GM21447 (cell line): ENCODE data around the gene SCGB2B2.
"Not testable (repeated sequence)": the region's sequence is repeated elsewhere in the genome, so short reads cannot be mapped to it uniquely, and the experiment has no call there.

Source experiments
- ATAC-seq: cut with Tn5 transposase; IDR thresholded peaks from one replicate; pipeline ENCODE4 v1.9.1; 2021; ENCODE audit not compliant: unreplicated experiment

Gene SCGB2B2

GRCh38 chr19:34669305-34669704 lies 7.7 kb downstream of the SCGB2B2 start:
- ATAC-seq, result no peak

DNA sequence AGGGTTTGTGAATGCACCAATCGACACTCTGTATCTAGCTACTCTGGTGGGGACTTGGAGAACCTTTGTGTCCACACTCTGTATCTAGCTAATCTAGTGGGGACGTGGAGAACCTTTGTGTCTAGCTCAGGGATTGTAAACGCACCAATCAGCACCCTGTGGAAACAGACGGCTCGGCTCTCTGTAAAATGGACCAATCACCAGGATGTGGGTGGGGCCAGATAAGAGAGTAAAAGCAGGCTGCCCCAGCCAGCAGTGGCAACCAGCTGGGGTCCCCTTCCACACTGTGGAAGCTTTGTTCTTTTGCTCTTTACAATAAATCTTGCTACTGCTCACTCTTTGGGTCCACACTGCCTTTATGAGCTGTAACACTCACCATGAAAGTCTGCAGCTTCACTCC lies 8.3 kb downstream of the SCGB2B2 start:
- ATAC-seq, result not testable (repeated sequence)

DNA sequence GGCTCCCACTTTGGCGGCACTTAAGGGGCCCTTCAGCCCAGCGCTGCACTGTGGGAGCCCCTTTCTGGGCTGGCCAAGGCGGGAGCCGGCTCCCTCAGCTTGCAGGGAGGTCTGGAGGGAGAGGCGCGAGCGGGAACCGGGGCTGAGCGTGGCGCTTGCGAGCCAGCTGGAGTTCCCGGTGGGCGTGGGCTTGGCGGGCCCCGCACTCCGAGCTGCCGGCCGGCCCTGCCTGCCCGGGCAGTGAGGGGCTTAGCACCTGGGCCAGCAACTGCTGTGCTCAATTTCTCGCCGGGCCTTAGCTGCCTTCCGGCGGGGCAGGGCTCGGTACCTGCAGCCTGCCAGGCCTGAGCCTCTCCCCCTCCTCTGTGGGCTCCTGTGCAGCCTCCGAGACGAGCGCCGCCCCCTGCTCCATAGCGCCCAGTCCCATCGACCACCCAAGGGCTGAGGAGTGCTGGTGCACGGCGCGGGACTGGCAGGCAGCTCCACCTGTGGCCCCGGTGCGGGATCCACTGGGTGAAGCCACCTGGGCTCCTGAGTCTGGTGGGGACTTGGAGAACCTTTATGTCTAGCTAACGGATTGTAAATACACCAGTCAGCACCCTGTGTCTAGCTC lies 8.8 kb downstream of the SCGB2B2 start:
- not testable (repeated sequence) for ATAC-seq

GRCh38 chr19:34667349-34668076 lies 9.4 kb downstream of the SCGB2B2 start:
- no peak for ATAC-seq

DNA sequence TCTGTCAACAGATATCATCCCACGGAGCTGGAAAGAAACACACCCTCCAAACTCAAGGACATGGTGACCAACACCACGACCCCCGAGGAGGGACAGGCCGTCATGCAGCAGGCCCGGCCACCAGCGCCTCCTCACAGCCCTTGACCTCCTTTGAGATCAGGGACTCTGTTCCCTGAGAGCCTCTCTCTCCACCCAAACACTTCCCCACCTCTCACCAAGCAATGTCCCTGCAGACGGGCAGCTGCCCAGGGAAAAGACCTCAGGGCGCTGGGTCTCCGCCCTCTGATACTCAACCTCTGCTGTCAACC lies 10.0 kb downstream of the SCGB2B2 start:
- no peak for ATAC-seq

GRCh38 chr19:34666200-34666957 lies 10.6 kb downstream of the SCGB2B2 start:
- no peak for ATAC-seq

DNA sequence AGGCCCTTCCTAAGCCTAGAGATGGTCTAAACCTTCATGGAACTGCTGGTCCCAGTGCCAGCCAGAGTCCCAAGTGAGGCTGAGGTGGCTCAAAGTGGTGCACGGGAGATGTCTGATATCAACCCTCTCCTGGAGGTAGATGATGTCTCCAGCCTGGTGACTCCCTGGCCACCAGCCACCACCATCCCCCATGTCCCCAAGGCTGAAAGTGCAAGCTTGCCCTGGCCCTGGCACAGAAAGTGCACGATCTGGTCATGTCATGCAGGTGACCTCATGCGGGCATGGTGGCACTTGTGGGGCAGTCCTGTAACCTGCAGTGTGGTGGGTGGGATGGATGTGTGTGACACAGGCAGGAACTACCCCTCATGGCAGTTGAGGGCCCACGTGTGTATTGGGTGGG lies 11.7 kb downstream of the SCGB2B2 start:
- not testable (repeated sequence) for ATAC-seq

- no peak for ATAC-seq
Observed at GRCh38 chr19:34664870-34665269, 12.1 kb downstream of the SCGB2B2 start.

GRCh38 chr19:34664168-34664567 lies 12.8 kb downstream of the SCGB2B2 start:
- no peak for ATAC-seq

DNA sequence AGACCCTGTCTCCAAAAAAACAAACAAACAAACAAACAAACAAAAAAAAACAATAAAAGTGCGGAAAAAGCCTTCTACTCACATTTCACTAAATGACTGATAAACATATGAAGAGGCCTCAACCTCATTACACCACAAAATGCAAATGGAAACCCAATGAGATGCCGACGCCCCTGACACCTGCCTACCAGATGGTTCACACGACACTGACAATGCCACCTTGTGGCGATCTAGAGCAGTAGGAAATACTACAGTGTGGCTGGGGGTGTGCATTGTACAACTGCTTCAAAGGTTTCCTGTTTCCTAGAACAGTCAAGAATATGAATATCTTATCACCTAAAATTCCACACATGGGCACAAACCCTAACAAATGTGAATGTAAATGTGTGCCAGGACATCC lies 14.0 kb downstream of the SCGB2B2 start:
- ATAC-seq, result no peak

DNA sequence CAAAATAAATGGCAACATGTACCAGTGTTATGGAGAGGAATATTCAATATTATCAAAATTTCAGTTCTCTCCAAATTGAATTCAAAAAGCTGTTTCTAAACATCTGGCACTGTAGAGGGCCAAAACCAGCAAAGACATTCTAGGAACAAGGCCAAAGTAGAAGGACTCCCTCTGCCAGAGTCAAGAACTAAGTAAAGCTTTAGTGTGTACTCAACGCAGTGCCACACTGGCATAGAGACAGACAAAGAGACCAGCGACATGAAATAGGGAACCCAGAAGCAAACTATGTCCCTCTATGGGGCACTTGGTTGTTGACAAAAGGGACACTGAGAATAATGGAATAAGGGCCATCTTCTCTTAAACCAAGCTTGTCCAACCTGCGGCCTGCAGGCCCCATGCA lies 15.6 kb downstream of the SCGB2B2 start:
- ATAC-seq, result no peak

DNA sequence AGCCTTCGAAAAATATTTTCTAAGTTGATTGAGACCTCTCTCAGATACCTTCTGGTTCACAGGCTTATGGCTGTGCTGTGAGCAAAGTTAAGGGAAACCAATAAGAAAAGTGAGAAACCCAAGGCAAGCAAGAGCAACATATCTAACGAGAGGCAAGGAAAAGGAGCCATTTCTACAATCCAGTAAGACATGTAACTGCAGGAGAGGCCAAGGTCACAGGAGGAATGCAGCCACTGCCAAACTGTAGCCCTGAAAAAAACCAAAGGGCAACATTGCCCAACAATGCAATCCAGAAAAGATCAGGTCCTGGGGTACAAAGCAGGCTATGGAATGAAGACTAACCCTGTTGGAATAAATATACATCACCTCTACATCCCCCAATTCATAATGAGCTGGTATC lies 21.3 kb downstream of the SCGB2B2 start:
- no peak for ATAC-seq

DNA sequence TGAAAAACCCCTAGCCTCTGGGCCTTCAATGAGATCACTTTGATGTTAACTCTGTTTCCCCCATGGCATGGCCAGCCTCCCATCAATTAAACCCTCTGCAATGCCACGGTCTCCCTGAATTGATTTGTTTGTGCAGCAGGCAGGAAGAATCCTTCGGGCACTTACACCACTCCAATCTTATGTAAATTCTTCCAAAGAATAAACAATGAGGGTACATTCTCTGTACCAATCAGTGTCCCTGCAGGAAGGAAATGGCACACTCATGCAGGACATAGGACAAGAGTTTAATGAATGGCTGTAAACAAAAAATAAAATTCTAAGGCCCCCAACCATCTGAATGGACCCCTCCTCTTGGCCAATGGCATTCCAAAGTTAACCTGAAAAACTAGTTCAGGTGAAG lies 22.2 kb downstream of the SCGB2B2 start:
- ATAC-seq, result no peak

DNA sequence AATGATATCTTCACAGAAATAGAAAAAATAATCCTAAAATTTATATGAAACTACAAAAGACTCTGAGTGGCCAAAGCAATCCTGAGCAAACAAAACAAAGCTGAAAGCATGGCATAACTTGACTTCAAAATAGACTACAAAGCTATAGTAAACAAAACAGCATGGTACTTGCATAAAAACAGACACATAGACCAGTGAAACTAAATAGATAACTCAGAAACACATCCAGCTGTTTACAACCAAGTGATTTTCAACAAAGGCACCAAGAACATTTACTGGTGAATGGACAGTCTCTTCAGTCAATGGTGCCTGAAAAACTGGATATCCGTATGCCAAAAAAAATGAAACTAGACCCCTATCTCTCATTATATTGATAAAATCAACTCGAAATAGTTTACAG lies 25.2 kb downstream of the SCGB2B2 start:
- no peak for ATAC-seq

GRCh38 chr19:34649886-34650543 lies 26.9 kb downstream of the SCGB2B2 start:
- no peak for ATAC-seq

DNA sequence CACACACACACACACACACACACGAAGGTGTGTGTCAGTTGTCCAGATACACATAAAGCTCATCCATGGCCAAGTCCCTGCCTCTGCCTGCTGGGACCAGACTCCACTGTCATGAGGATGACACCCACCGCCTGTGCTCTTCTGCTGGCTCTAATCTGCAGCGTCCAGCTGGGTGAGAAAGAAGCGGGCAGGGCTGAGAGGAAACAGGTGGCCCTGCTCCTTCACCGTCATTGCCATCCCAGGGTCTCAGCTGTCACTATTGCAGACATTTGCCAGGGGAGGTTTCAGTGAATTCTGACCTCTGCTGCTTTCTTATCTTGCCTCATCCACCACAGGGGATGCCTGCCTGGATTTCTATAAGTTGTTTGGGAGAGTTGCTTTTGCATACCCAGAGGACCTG lies 31.4 kb downstream of the SCGB2B2 start:
- ATAC-seq, result no peak

- no peak for ATAC-seq
Observed at GRCh38 chr19:34644991-34645461, 31.9 kb downstream of the SCGB2B2 start.

- no peak for ATAC-seq
Observed at GRCh38 chr19:34642241-34642640, 34.7 kb downstream of the SCGB2B2 start.

- ATAC-seq, result no peak
Observed at GRCh38 chr19:34639491-34640085, 37.4 kb downstream of the SCGB2B2 start.

GRCh38 chr19:34633802-34634201 lies 43.2 kb downstream of the SCGB2B2 start:
- no peak for ATAC-seq
